ENCODE measurements around the gene SPON2.
"Not testable (repeated sequence)": the region's sequence is repeated elsewhere in the genome, so short reads cannot be mapped to it uniquely, and the experiment has no call there.

SPON2 gene

GRCh38 chr4:1130316-1131186 lies 41.8 kb downstream of the SPON2 start:
- TF ChIP-seq, protein P1, sequence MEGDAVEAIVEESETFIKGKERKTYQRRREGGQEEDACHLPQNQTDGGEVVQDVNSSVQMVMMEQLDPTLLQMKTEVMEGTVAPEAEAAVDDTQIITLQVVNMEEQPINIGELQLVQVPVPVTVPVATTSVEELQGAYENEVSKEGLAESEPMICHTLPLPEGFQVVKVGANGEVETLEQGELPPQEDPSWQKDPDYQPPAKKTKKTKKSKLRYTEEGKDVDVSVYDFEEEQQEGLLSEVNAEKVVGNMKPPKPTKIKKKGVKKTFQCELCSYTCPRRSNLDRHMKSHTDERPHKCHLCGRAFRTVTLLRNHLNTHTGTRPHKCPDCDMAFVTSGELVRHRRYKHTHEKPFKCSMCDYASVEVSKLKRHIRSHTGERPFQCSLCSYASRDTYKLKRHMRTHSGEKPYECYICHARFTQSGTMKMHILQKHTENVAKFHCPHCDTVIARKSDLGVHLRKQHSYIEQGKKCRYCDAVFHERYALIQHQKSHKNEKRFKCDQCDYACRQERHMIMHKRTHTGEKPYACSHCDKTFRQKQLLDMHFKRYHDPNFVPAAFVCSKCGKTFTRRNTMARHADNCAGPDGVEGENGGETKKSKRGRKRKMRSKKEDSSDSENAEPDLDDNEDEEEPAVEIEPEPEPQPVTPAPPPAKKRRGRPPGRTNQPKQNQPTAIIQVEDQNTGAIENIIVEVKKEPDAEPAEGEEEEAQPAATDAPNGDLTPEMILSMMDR (IDR thresholded peaks at IDR 0.05; ENCODE audit: control insufficient read depth, extremely low read depth, insufficient read depth), result peak; percentile 99
- H3K4me3 ChIP-seq (ENCODE audit: low read depth, low read length), result no peak overlapping the region
- peak; percentile 87 for DNase-seq (ENCODE audit: low read depth)

GRCh38 chr4:1126506-1126905 lies 45.9 kb downstream of the SPON2 start:
- TF ChIP-seq, protein P1 (IDR thresholded peaks at IDR 0.05; ENCODE audit: control insufficient read depth, extremely low read depth, insufficient read depth), result no peak
- no peak overlapping the region for H3K4me3 ChIP-seq (ENCODE audit: low read depth, low read length)
- no peak for DNase-seq (ENCODE audit: low read depth)

DNA sequence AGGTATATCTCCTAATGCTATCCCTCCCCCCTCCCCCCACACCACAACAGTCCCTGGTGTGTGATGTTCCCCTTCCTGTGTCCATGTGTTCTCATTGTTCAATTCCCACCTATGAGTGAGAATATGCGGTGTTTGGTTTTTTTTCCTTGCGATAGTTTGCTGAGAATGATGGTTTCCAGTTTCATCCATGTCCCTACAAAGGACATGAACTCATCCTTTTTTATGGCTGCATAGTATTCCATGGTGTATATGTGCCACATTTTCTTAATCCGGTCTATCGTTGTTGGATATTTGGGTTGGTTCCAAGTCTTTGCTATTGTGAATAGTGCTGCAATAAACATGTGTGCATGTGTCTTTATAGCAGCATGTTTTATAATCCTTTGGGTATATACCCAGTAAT lies 46.9 kb downstream of the SPON2 start:
- DNase-seq (ENCODE audit: low read depth); H3K4me3 ChIP-seq (ENCODE audit: low read depth, low read length): not testable (repeated sequence)

DNA sequence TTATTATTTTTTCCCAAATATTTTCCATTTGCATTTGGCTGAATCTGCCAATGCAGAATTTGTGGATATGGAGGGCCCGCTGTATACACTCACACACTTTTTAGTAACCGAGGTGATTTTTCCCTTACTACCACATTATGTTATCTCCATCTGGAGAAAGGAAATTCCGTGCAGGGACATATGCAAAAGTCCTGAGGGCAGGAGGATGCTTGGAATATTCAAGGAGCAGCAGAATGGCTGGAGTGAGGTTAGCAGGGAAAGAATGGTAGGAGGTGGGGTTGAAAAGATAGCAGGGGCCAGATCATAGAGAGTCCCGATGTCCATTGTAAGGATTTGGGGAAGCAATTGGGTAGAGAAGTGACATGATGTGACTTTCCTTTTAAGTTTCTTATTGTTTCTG lies 47.6 kb downstream of the SPON2 start:
- TF ChIP-seq, protein P1 (IDR thresholded peaks at IDR 0.05; ENCODE audit: control insufficient read depth, extremely low read depth, insufficient read depth), result 0 out of 2 replicates have a peak, but pooled peaks have one; percentile 1
- DNase-seq (ENCODE audit: low read depth), result no peak
- H3K4me3 ChIP-seq (ENCODE audit: low read depth, low read length), result no peak overlapping the region

GRCh38 chr4:1122505-1122904 lies 49.9 kb downstream of the SPON2 start:
- TF ChIP-seq, protein P1 (IDR thresholded peaks at IDR 0.05; ENCODE audit: control insufficient read depth, extremely low read depth, insufficient read depth), result no peak
- no peak overlapping the region for H3K4me3 ChIP-seq (ENCODE audit: low read depth, low read length)
- no peak for DNase-seq (ENCODE audit: low read depth)

All from LNCaP clone FGC (cell line).